Kidney (tissue), 14 donors: ENCODE results near the gene XRCC6. TPM values are rescaled to one million over a fixed set of nuclear protein-coding genes. Genes with fewer than 3 reads are reported as not detected.

ENCODE experiments used
- DNase-seq, 5 donors: peaks; one replicate each; pipeline ENCODE4 v3.0.0-alpha.2; 2013 to 2020
- FAIRE-seq: peaks from 2 replicates; lab custom pipeline; 2012; peaks lifted over from hg19 to GRCh38; lab: Jason Lieb, UNC
- H3K27ac ChIP-seq, 2 donors: one replicate each; pipeline ENCODE4 v1.7.0; 2013; ENCODE audit warnings: low read depth in 2 of 2, low read length in 2 of 2, inconsistent platforms in 1 of 2
- H3K27me3 ChIP-seq: one replicate; pipeline ENCODE4 v1.7.1; 2013; ENCODE audit warnings: low read length, inconsistent platforms; ENCODE audit not compliant: control insufficient read depth, insufficient read depth
- H3K36me3 ChIP-seq, 3 donors: one replicate each; pipeline versions ENCODE4 v1.7.0 to v1.7.1; 2013; ENCODE audit warnings: low read length in 3 of 3, control low read depth in 1 of 3, inconsistent platforms in 1 of 3; ENCODE audit not compliant: insufficient read depth in 3 of 3, control insufficient read depth in 2 of 3
- H3K4me1 ChIP-seq, 3 donors: one replicate each; pipeline versions ENCODE4 v1.7.0 to v1.7.1; 2013; ENCODE audit warnings: low read length in 3 of 3, inconsistent platforms in 1 of 3, low read depth in 1 of 3; ENCODE audit not compliant: control insufficient read depth in 2 of 3, insufficient read depth in 2 of 3
- H3K4me3 ChIP-seq, 3 donors: one replicate each; pipeline versions ENCODE4 v1.7.0 to v1.8.1; 2013; ENCODE audit warnings: low read length in 3 of 3, control low read depth in 1 of 3, inconsistent platforms in 1 of 3
- H3K9ac ChIP-seq, 3 donors: one replicate each; pipeline versions ENCODE4 v1.7.0 to v1.7.1; 2013; ENCODE audit warnings: low read length in 3 of 3, control low read depth in 1 of 3, inconsistent platforms in 1 of 3
- H3K9me3 ChIP-seq, 3 donors: one replicate each; pipeline versions ENCODE4 v1.7.0 to v1.7.1; 2013; ENCODE audit warnings: low read length in 3 of 3, control low read depth in 1 of 3, inconsistent platforms in 1 of 3; ENCODE audit not compliant: control insufficient read depth in 2 of 3, insufficient read depth in 1 of 3
- intact Hi-C: fragments of 100-400 bp; cut with DNase I; formaldehyde crosslinking; loops from one replicate; pipeline ENCODE4 v1.11.1; 2022
- polyA plus RNA-seq: library from polyadenylated mRNA; stranded (reverse); fragments of 350-450 nt; fragmentation: Illumina TruSeq; extraction: RNeasy Lipid Tissue Mini Kit (QIAGEN cat#74804); gene quantifications from one replicate; pipeline ENCODE4 v1.2.3, GENCODE V29; 2014; ENCODE audit warnings: low read depth, low replicate concordance; ENCODE audit not compliant: insufficient read depth
- total RNA-seq: library from RNA; stranded (reverse); fragmentation: NEBNext Ultra II Directional; extraction: Animal tissue kit (Norgen Biotek cat#: 25700); gene quantifications from one replicate; pipeline ENCODE4 v1.2.1, GENCODE V29; 2021
- TF ChIP-seq, protein P1 (sequence below): IDR thresholded peaks from 3 replicates; pipeline ENCODE4 v1.5.1; 2012; ENCODE audit warnings: mild to moderate bottlenecking, moderate library complexity, borderline replicate concordance; ENCODE audit not compliant: insufficient read depth; ENCODE audit errors: extremely low read depth
- donor health status: control.
- donor health status: control.
- donor health status: control.
- donor health status: control.
- donor health status: control.
- donor health status: DM: yes; HTN: yes; CAD: no.
- donor health status: Normal renal cell carcinoma (clear cell type).

The XRCC6 gene
- total and polyA plus RNA-seq, 2 donors from 2014 or later: 168 to 183 TPM

DNA sequence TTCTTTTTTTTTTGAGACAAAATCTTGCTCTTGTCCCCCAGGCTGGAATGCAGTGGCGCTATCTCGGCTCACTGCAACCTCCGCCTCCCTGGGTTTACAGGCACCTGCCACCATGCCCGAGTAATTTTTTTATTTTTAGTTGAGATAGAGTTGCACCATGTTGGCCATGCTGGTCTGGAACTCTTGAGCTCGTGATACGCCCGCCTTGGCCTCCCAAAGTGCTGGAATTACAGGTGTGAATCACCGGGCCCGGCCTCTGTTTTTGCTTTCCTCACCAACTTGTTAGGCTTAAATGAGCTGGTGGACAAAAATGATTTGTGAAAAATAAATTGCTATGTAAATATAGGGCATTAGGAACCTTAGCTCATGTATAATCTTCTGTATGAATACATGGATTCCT is 81.7 kb downstream of the XRCC6 start:
- Histone ChIP-seq H3K27me3 (no peaks in the 10 kb centered on the region), H3K9ac (no peak overlapping the region), H3K27ac (no peak overlapping the region), H3K36me3 (no peaks in the 10 kb centered on the region), H3K4me1 (peaks cover 0 to 3% (median 0%) of the 10 kb centered on the region in 3 donors), H3K9me3 (no peaks in the 10 kb centered on the region), H3K4me3 (no peak overlapping the region)
- intact Hi-C loops: no loop called here
- no peak for FAIRE-seq
- no peak for DNase-seq
- TF ChIP-seq, protein P1, sequence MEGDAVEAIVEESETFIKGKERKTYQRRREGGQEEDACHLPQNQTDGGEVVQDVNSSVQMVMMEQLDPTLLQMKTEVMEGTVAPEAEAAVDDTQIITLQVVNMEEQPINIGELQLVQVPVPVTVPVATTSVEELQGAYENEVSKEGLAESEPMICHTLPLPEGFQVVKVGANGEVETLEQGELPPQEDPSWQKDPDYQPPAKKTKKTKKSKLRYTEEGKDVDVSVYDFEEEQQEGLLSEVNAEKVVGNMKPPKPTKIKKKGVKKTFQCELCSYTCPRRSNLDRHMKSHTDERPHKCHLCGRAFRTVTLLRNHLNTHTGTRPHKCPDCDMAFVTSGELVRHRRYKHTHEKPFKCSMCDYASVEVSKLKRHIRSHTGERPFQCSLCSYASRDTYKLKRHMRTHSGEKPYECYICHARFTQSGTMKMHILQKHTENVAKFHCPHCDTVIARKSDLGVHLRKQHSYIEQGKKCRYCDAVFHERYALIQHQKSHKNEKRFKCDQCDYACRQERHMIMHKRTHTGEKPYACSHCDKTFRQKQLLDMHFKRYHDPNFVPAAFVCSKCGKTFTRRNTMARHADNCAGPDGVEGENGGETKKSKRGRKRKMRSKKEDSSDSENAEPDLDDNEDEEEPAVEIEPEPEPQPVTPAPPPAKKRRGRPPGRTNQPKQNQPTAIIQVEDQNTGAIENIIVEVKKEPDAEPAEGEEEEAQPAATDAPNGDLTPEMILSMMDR: no peak

DNA sequence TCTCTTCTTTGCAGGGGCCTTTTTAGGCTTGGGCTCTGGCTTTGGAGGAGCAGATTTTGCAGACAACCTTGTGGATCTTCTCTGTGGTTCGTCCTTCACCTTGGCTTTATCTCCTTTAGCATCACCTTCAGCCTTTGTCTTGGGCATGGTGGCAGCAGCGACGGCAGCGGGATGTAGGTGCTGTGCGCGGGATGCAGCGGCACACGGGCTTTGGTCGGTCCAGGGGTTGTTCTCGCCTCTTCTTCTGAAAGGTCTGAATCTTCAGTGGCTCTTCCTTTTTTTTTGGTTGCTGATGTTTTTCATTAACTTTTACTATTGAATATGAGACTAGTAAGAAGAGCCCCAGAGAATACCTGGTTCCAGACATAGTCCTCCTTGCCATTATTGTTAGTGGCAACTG is 88.2 kb downstream of the XRCC6 start:
- Histone ChIP-seq H3K4me3 (no peak overlapping the region), H3K36me3 (no peaks in the 10 kb centered on the region), H3K9me3 (no peaks in the 10 kb centered on the region), H3K27ac (no peak overlapping the region), H3K27me3 (no peaks in the 10 kb centered on the region), H3K9ac (no peak overlapping the region), H3K4me1 (no peaks in the 10 kb centered on the region)
- DNase-seq (no peak), FAIRE-seq (no peak)
- intact Hi-C loops: no loop called here
- TF ChIP-seq, protein P1: no peak

DNA sequence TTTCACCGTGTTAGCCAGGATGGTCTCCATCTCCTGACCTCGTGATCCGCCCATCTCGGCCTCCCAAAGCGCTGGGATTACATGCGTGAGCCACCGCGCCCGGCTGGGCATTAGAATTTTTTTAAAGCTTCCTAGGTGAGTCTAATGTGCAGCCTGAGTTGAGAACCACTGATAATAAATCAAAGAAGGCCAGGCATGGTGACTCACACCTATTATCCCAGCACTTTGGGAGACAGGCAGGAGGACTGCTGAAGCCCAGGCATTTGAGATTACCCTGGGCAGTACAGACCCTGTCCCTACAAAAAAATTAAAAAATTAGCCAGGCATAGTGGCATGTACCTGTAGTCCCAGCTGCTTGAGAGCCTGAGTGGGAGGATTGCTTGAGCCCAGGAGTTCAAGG is 91.9 kb downstream of the XRCC6 start:
- H3K9ac ChIP-seq: no peak overlapping the region

More for the DNA sequence above, 91.9 kb downstream of the XRCC6 start:
- no peak overlapping the region for H3K27ac ChIP-seq
- no peak overlapping the region for H3K4me3 ChIP-seq
- H3K4me1 ChIP-seq: no peaks in the 10 kb centered on the region
- intact Hi-C loops: no loop called here
- DNase-seq (no peak), FAIRE-seq (no peak)
- no peaks in the 10 kb centered on the region for H3K27me3 ChIP-seq
- H3K36me3 ChIP-seq: no peaks in the 10 kb centered on the region
- TF ChIP-seq, protein P1: no peak
- no peaks in the 10 kb centered on the region for H3K9me3 ChIP-seq

Other genes with a start within 250 kb of the XRCC6 start
- 34.9 TPM for gene TEF, start 239.4 kb upstream of the XRCC6 start, total RNA-seq
- 19.4 TPM for gene TEF, start 239.4 kb upstream of the XRCC6 start, polyA plus RNA-seq
- 54.3 TPM for gene TOB2, start 174.5 kb upstream of the XRCC6 start, total RNA-seq
- gene TOB2, start 174.5 kb upstream of the XRCC6 start, polyA plus RNA-seq: 20.8 TPM
- gene PHF5A, start 152.6 kb upstream of the XRCC6 start, total RNA-seq: 34.0 TPM
- 42.2 TPM for gene PHF5A, start 152.6 kb upstream of the XRCC6 start, polyA plus RNA-seq
- 119 TPM for gene ACO2, start 152.2 kb upstream of the XRCC6 start, total RNA-seq
- gene ACO2, start 152.2 kb upstream of the XRCC6 start, polyA plus RNA-seq: 262 TPM
- 39.4 TPM for gene POLR3H, start 76.8 kb upstream of the XRCC6 start, total RNA-seq
- 37.4 TPM for gene POLR3H, start 76.8 kb upstream of the XRCC6 start, polyA plus RNA-seq
- gene CSDC2, start 60.3 kb upstream of the XRCC6 start, total RNA-seq: 7.8 TPM
- gene CSDC2, start 60.3 kb upstream of the XRCC6 start, polyA plus RNA-seq: 47.1 TPM
- gene PMM1, start 31.5 kb upstream of the XRCC6 start, total RNA-seq: 36.4 TPM
- 127 TPM for gene PMM1, start 31.5 kb upstream of the XRCC6 start, polyA plus RNA-seq
- 29.1 TPM for gene DESI1, start 252 bp upstream of the XRCC6 start, total RNA-seq
- gene DESI1, start 252 bp upstream of the XRCC6 start, polyA plus RNA-seq: 28.6 TPM
- 132 TPM for gene SNU13, start 67.6 kb downstream of the XRCC6 start, total RNA-seq
- 217 TPM for gene SNU13, start 67.6 kb downstream of the XRCC6 start, polyA plus RNA-seq
- gene MEI1, start 78.2 kb downstream of the XRCC6 start, total RNA-seq: 14.6 TPM
- 2.4 TPM for gene MEI1, start 78.2 kb downstream of the XRCC6 start, polyA plus RNA-seq
- 12.2 TPM for gene CCDC134, start 179.4 kb downstream of the XRCC6 start, total RNA-seq
- gene CCDC134, start 179.4 kb downstream of the XRCC6 start, polyA plus RNA-seq: 5.0 TPM
- gene SREBF2, start 211.8 kb downstream of the XRCC6 start, total RNA-seq: 71.4 TPM
- 49.2 TPM for gene SREBF2, start 211.8 kb downstream of the XRCC6 start, polyA plus RNA-seq